OCI-LY3 (cell line): ENCODE data around the gene PRR35.

Experiments
- H2AFZ ChIP-seq: fragments of 200-600, 300-600 bp; shearing (Covaris generic); 2 replicates; pipeline ENCODE4 v1.6.0; 2014; ENCODE audit warnings: antibody characterized with exemption, low read depth, low read length
- H3K27ac ChIP-seq: fragments of 200-600, 300-600 bp; sonication (generic); 2 replicates; pipeline ENCODE4 v1.5.1; 2014; ENCODE audit warnings: mild to moderate bottlenecking, low read length, moderate library complexity, mixed read lengths
- H3K27me3 ChIP-seq: fragments of 200-600, 300-600 bp; sonication (generic); 2 replicates; pipeline ENCODE4 v1.6.1; 2014; ENCODE audit warnings: low read depth, low read length, mixed read lengths
- H3K36me3 ChIP-seq: fragments of 200-600, 300-600 bp; sonication (generic); replicated peaks from 2 replicates; pipeline ENCODE3; 2014; ENCODE audit warnings: low read depth, low read length, mixed read lengths
- H3K4me1 ChIP-seq: fragments of 300-600, 200-600 bp; sonication (generic); 2 replicates; pipeline ENCODE4 v1.6.1; 2014; ENCODE audit warnings: low read length, mixed read lengths
- H3K4me2 ChIP-seq: fragments of 200-600, 300-600 bp; sonication (generic); 2 replicates; pipeline ENCODE4 v1.6.1; 2014; ENCODE audit warnings: low read length, mixed read lengths
- H3K4me3 ChIP-seq: fragments of 300-600, 200-600 bp; sonication (generic); 2 replicates; pipeline ENCODE4 v1.5.1; 2014; ENCODE audit warnings: antibody characterized with exemption, mild to moderate bottlenecking, low read length, moderate library complexity
- H3K79me2 ChIP-seq: fragments of 300-600, 200-600 bp; shearing (Covaris generic); 2 replicates; pipeline ENCODE4 v1.6.1; 2014; ENCODE audit warnings: mild to moderate bottlenecking, low read length, mixed read lengths
- H3K9ac ChIP-seq: fragments of 300-600, 200-600 bp; shearing (Covaris generic); 2 replicates; pipeline ENCODE4 v1.6.0; 2014; ENCODE audit warnings: mild to moderate bottlenecking, low read length, moderate library complexity
- H3K9me3 ChIP-seq: fragments of 200-600, 300-600 bp; shearing (Covaris generic); 2 replicates; pipeline ENCODE4 v1.6.1; 2014; ENCODE audit warnings: low read length, mixed read lengths; ENCODE audit not compliant: insufficient read depth
- H4K20me1 ChIP-seq: fragments of 200-600, 300-600 bp; sonication (generic); 2 replicates; pipeline ENCODE4 v1.6.1; 2016; ENCODE audit warnings: low read length, mixed read lengths; ENCODE audit not compliant: insufficient read depth
- CTCF ChIP-seq: fragments of 200-600, 300-600 bp; sonication (generic); IDR thresholded peaks from 2 replicates; pipeline ENCODE4 v1.5.1; 2014; ENCODE audit warnings: antibody characterized with exemption, low read length, low read depth
- EZH2phosphoT487 ChIP-seq: fragments of 200-600 bp; shearing (Covaris generic); IDR thresholded peaks from 2 replicates; pipeline ENCODE4 v1.6.1; 2018; ENCODE audit warnings: antibody characterized with exemption, mixed run types, low read depth

The PRR35 gene

DNA sequence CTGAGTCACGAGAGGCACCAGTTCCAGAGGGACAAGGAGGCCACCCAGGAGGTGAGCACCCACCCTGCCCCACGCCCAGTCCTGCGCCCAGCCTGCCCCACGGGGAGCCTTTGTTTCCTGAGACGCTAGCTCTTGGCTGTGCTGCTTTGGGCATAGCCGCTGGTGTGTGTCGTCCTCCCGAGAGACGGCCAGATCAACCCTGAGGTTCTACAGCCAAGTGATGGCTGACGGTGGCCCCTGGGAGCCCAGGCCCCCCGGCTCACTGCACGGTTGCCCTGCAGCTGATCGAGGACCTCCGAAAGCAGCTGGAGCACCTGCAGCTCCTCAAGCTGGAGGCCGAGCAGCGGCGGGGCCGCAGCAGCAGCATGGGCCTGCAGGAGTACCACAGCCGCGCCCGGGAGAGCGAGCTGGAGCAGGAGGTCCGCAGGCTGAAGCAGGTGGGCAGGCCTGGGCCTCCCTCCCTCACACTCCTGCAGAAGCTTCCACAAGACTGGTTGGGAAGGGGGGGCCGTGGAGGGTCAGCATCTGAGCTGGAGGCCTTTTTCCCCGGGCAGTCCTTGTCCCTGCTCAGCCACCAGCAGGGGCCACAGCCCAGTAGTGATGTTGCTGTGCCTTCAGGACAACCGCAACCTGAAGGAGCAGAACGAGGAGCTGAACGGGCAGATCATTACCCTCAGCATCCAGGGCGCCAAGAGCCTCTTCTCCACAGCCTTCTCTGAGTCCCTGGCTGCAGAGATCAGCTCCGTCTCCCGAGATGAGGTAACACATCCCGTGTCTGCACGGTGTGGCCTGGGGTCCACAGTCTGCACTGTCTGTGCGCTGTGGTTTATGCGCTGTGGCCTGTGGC lies 40.1 kb upstream of the PRR35 start:
- peaks cover 6% of the 10 kb centered on the region for H3K4me1 ChIP-seq
- no peaks in the 10 kb centered on the region for H4K20me1 ChIP-seq
- no peaks in the 10 kb centered on the region for H3K27me3 ChIP-seq
- TF ChIP-seq EZH2phosphoT487 (no peak), CTCF (no peak)
- no peak overlapping the region for H3K4me3 ChIP-seq
- no peak overlapping the region for H3K9ac ChIP-seq
- H3K79me2 ChIP-seq, result no peaks in the 10 kb centered on the region; the same call in none of the 2 replicates
- H3K36me3 ChIP-seq, result peaks cover 4% of the 10 kb centered on the region
- H3K27ac ChIP-seq, result no peak overlapping the region
- no peaks in the 10 kb centered on the region for H3K9me3 ChIP-seq
- no peak overlapping the region for H2AFZ ChIP-seq
- H3K4me2 ChIP-seq, result no peak overlapping the region

DNA sequence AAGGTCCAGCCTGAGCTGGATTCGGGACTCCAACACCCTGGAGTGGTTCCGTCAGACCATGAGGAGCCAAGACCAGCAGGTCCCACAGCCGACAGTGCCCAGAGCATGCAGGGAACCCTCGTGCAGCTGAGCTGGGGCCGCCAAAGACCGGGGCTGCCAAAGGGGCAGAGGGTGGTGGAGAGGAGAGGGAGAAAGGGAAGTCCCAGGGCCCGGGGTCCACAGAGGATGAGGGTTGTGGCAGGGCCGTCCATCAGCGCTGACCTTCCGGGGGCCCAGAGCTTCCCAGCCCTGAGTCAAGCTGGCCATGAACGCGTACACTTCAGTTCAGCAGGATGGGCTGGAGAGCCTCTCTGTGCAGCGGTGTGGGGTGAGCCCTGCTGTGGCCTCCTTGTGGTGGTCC lies 39.3 kb upstream of the PRR35 start:
- peaks cover 14% of the 10 kb centered on the region for H3K4me1 ChIP-seq
- no peaks in the 10 kb centered on the region for H3K27me3 ChIP-seq
- no peak overlapping the region for H2AFZ ChIP-seq
- no peaks in the 10 kb centered on the region for H3K9me3 ChIP-seq
- H3K4me3 ChIP-seq, result no peak overlapping the region
- no peak overlapping the region for H3K4me2 ChIP-seq
- H3K9ac ChIP-seq, result no peak overlapping the region
- H4K20me1 ChIP-seq, result no peaks in the 10 kb centered on the region
- H3K27ac ChIP-seq, result no peak overlapping the region
- peaks cover 6% of the 10 kb centered on the region for H3K36me3 ChIP-seq
- TF ChIP-seq EZH2phosphoT487 (no peak), CTCF (no peak)
- peaks cover 3% of the 10 kb centered on the region for H3K79me2 ChIP-seq

DNA sequence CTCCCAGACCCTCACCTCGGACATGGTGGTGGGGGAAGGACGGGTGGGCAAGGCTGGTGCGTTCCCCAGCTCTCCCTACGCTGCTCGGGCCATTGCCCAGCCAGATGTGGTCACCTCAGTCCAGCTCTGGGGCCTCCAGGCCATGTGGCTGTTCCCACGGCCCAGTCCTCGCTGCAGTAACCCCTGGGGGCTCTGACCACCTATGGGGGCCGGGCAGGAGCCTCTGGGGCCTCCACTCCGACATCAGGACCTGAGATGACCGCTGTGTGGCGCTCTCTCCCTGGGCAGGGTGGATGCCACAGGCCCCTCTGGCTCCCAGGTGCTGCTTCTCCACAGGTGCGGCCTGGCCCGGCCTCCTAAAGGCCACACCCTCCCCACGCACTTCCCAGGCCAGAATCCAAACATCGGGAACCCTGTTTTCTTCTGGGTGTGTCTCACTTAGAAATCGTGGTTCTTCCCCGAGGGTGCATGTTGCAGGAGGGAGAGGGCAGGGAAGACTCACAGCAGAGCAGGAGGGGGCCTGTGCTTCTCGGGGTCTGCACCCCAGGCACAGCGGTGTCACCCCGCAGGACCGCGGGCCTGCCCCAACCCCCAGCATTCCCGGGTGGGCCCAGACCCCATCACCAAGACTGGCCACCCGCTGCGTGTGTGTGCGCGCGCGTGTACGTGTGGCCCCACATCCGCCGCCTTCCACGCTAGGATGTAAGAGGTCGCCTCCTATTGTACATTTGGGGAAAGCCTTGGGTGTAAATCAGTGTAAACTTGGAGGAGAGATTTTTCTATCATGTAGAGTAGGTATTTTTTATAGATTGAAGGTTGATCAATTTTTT lies 38.6 kb upstream of the PRR35 start:
- Histone ChIP-seq H3K4me1 (peaks cover 21% of the 10 kb centered on the region), H3K4me3 (no peak overlapping the region), H3K27me3 (no peaks in the 10 kb centered on the region), H3K9ac (no peak overlapping the region), H3K9me3 (no peaks in the 10 kb centered on the region), H3K4me2 (no peak overlapping the region), H4K20me1 (no peaks in the 10 kb centered on the region), H3K79me2 (peaks cover 10% of the 10 kb centered on the region), H3K27ac (no peak overlapping the region), H2AFZ (no peak overlapping the region), H3K36me3 (peaks cover 6% of the 10 kb centered on the region)
- no peak for TF ChIP-seq EZH2phosphoT487
- no peak for TF ChIP-seq CTCF
